ENCODE measurements around the gene EPB41L5. TPM values are rescaled to one million over a fixed set of nuclear protein-coding genes. Genes with fewer than 3 reads are reported as not detected.

Gene EPB41L5
- total and polyA plus RNA-seq, 9 of the 15 experiments (the other 6 are each of a cell fraction or from before 2014, with no cell fraction given), result 2.3 to 14.1 (median 8.2) TPM

DNA sequence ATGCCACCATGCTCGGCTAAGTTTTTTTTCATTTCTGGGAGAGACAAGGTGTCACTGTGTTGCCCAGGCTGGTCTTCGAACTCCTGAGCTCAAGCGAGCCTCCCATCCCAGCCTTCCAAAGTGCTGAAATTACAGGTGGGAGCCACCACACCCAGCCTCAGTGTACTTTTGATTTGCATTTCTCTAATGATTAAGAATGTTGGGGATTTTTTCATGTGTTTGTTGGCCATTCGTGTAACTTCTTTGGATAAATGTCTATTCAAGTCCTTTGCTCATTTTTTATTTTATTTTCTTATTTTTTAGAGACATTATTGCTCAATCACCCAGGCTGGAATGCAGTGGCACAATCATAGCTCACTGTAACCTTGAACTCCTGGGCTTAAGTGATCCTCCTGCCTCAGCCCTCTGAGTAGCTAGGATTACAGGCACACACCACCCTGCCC is 137.2 kb downstream of the EPB41L5 start:
- Histone ChIP-seq H3K4me2 (ENCODE audit: insufficient read depth, low read length) (no peak overlapping the region), H4K20me1 (replicated peaks; ENCODE audit: control insufficient read depth, insufficient read depth, low read length) (no peaks in the 10 kb centered on the region), H3K9ac (ENCODE audit: insufficient read depth in 1 of 2, low read depth in 2 of 2, low read length in 2 of 2) (no peak overlapping the region), H3K9me3 (replicated peaks; ENCODE audit: control insufficient read depth, insufficient read depth, low read depth, low read length) (no peaks in the 10 kb centered on the region), H3K27me3 (ENCODE audit: control insufficient read depth in 2 of 2, insufficient read depth in 2 of 2, low read length in 2 of 2) (no peaks in the 10 kb centered on the region), H3K9me1 (ENCODE audit: control insufficient read depth, insufficient read depth, low read length) (no peaks in the 10 kb centered on the region), H3K4me3 (no peak overlapping the region), H3K4me1 (replicated peaks in 1 of 2; ENCODE audit: control insufficient read depth in 2 of 2, insufficient read depth in 2 of 2, low read length in 2 of 2) (no peaks in the 10 kb centered on the region), H2AFZ (ENCODE audit: low read depth, low read length) (no peak overlapping the region), H3K36me3 (ENCODE audit: control insufficient read depth, insufficient read depth, low read length) (no peaks in the 10 kb centered on the region), H3K79me2 (ENCODE audit: control insufficient read depth, insufficient read depth, low read length) (no peaks in the 10 kb centered on the region), H3K27ac (ENCODE audit: extremely low read depth, low read depth, low read length) (no peak overlapping the region)
- ChIA-PET CTCF (ENCODE audit: low intra/inter-chr PET ratio) (no interaction called here), POLR2A (no interaction called here)
- in situ Hi-C loops (cut with MboI), result no loop called here
- TF ChIP-seq CEBPG (CRISPR knock-in tag; IDR thresholded peaks at IDR 0.05) (no peak), CEBPG (tag; conservative IDR thresholded peaks at IDR 0.05 in 1 of 2, IDR thresholded peaks at IDR 0.05 in 1 of 2) (peak in 1 of 2 experiments; percentile 55; a peak in 2 of 4 replicates), PCBP1 (IDR thresholded peaks at IDR 0.05; ENCODE audit: low read depth, low read length, poor library complexity, severe bottlenecking) (no peak), NFXL1 (CRISPR knock-in tag; IDR thresholded peaks at IDR 0.05) (no peak), CEBPB (tag; IDR thresholded peaks at IDR 0.05) (0 out of 2 replicates have a peak, but pooled peaks have one; percentile 14), RBFOX2 (IDR thresholded peaks at IDR 0.05; ENCODE audit: low read depth, low read length) (no peak), EZH2 (IDR thresholded peaks at IDR 0.05; ENCODE audit: borderline replicate concordance, low read depth, low read length) (no peak)
- TF ChIP-seq, protein P1, sequence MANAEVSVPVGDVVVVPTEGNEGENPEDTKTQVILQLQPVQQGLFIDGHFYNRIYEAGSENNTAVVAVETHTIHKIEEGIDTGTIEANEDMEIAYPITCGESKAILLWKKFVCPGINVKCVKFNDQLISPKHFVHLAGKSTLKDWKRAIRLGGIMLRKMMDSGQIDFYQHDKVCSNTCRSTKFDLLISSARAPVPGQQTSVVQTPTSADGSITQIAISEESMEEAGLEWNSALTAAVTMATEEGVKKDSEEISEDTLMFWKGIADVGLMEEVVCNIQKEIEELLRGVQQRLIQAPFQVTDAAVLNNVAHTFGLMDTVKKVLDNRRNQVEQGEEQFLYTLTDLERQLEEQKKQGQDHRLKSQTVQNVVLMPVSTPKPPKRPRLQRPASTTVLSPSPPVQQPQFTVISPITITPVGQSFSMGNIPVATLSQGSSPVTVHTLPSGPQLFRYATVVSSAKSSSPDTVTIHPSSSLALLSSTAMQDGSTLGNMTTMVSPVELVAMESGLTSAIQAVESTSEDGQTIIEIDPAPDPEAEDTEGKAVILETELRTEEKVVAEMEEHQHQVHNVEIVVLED (CRISPR knock-in tag; IDR thresholded peaks at IDR 0.05), result no peak
- no TSS peak for BruUV-seq (replicated peaks)
- intact Hi-C loops (cut with micrococcal nuclease), result no loop called here
- ATAC-seq (no peak), DNase-seq (ENCODE audit: extremely low read depth in 1 of 4, low spot score in 3 of 4) (no peak), FAIRE-seq (no peak)
- 29% methylated on average over 4 of the region's 4 CpGs for WGBS (ENCODE audit: insufficient coverage, low coverage, missing lambda C conversion rate)
